Body of pancreas (tissue), 4 donors: ENCODE measurements around the gene PHACTR3. TPM values are rescaled to one million over a fixed set of nuclear protein-coding genes. Genes with fewer than 3 reads are reported as not detected.

Experiments
- ATAC-seq: fragments of 150-250 bp; one replicate; pipeline ENCODE4 v1.9.1; 2016
- DNase-seq, 4 donors: peaks; one replicate each; pipeline ENCODE4 v3.0.0-alpha.2; 2019
- H3K27ac ChIP-seq, 4 donors: fragments of 200-600 bp; sonication (generic); 1 replicate in 3 of 4; 2 replicates in 1 of 4; pipeline versions ENCODE4 v1.5.1 to v1.6.1; 2016 to 2019; ENCODE audit warnings: mild to moderate bottlenecking in 1 of 4, mixed read lengths in 1 of 4, moderate library complexity in 1 of 4
- H3K27me3 ChIP-seq, 2 donors: fragments of 200-600 bp; sonication (generic); one replicate each; pipeline ENCODE4 v1.6.0; 2016; ENCODE audit warnings: mild to moderate bottlenecking in 1 of 2
- H3K36me3 ChIP-seq, 2 donors: fragments of 200-600 bp; sonication (generic); replicated peaks in 1 of 2; 2 replicates each; pipeline ENCODE4 v1.5.1; 2016; ENCODE audit warnings: low read depth in 2 of 2; ENCODE audit not compliant: insufficient read depth in 1 of 2
- H3K4me1 ChIP-seq: fragments of 200-600 bp; sonication (generic); one replicate; pipeline ENCODE4 v1.6.0; 2016
- H3K4me3 ChIP-seq, 2 donors: fragments of 200-600 bp; sonication (generic); 1 replicate in 1 of 2; 2 replicates in 1 of 2; pipeline ENCODE4 v1.5.1; 2016 to 2019
- H3K9me3 ChIP-seq, 3 donors: fragments of 200-600 bp; sonication (generic); 1 replicate in 2 of 3; 2 replicates in 1 of 3; pipeline ENCODE4 v1.5.1; 2016
- POLR2A ChIP-seq, 3 donors: fragments of 450-650 bp; IDR thresholded peaks; one replicate each; pipeline ENCODE4 v1.6.1; 2016; ENCODE audit warnings: antibody characterized with exemption in 3 of 3, mild to moderate bottlenecking in 2 of 3
- WGBS, 2 donors: methylation state at CpG; one replicate each; pipeline ENCODE4 v1.1.5; 2017; 5-methylcytosine and 5-hydroxymethylcytosine counted together
- intact Hi-C: fragments of 100-400 bp; cut with DNase I; formaldehyde crosslinking; loops from one replicate; pipeline ENCODE4 v1.15.1; 2023
- total RNA-seq, 2 donors: library from RNA; depleted of rRNA; stranded (reverse); fragments of >200 nt; gene quantifications; one replicate each; pipeline ENCODE4 v1.1.0, GENCODE V29; 2016
- TF ChIP-seq, protein P1 (sequence below), 7 experiments: fragments of 450-650 bp in 4 of 7; fragments of 200-600 bp in 3 of 7; sonication (generic) in 3 of 7; IDR thresholded peaks; one replicate each; pipeline ENCODE4 v1.5.1; 2016 to 2019; ENCODE audit warnings: antibody characterized with exemption in 7 of 7

The PHACTR3 gene
- total RNA-seq, 2 donors from 2014 or later, result 0.52 to 0.66 TPM

DNA sequence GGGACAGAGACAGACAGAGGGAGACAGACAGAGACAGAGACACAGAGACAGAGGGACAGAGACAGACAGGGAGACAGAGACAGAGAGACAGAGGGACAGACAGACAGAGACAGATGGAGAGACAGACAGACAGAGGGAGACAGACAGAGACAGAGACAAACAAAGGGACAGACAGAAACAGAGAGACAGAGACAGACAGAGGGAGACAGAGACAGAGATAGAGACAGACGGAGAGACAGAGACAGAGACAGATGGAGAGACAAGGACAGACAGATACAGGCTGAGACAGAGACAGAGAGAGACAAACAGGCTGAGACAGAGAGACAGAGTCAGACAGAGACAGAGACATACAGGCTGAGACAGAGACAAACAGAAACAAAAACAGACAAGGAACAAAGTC, 39.4 kb upstream of the PHACTR3 start:
- H3K4me3 ChIP-seq, result no peak overlapping the region
- no peak overlapping the region for H3K27ac ChIP-seq
- no peak for DNase-seq
- no peaks in the 10 kb centered on the region for H3K27me3 ChIP-seq
- intact Hi-C loops, result no loop called here
- no peak for ATAC-seq
- H3K36me3 ChIP-seq, result no peaks in the 10 kb centered on the region
- TF ChIP-seq POLR2A (IDR thresholded peaks at IDR 0.05), result no peak
- TF ChIP-seq, protein P1, sequence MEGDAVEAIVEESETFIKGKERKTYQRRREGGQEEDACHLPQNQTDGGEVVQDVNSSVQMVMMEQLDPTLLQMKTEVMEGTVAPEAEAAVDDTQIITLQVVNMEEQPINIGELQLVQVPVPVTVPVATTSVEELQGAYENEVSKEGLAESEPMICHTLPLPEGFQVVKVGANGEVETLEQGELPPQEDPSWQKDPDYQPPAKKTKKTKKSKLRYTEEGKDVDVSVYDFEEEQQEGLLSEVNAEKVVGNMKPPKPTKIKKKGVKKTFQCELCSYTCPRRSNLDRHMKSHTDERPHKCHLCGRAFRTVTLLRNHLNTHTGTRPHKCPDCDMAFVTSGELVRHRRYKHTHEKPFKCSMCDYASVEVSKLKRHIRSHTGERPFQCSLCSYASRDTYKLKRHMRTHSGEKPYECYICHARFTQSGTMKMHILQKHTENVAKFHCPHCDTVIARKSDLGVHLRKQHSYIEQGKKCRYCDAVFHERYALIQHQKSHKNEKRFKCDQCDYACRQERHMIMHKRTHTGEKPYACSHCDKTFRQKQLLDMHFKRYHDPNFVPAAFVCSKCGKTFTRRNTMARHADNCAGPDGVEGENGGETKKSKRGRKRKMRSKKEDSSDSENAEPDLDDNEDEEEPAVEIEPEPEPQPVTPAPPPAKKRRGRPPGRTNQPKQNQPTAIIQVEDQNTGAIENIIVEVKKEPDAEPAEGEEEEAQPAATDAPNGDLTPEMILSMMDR (IDR thresholded peaks at IDR 0.05), result no peak
- H3K9me3 ChIP-seq, result no peaks in the 10 kb centered on the region
- H3K4me1 ChIP-seq, result no peaks in the 10 kb centered on the region
- 40 to 47% methylated on average over 1 of the region's 1 CpG for WGBS, 2 donors

DNA sequence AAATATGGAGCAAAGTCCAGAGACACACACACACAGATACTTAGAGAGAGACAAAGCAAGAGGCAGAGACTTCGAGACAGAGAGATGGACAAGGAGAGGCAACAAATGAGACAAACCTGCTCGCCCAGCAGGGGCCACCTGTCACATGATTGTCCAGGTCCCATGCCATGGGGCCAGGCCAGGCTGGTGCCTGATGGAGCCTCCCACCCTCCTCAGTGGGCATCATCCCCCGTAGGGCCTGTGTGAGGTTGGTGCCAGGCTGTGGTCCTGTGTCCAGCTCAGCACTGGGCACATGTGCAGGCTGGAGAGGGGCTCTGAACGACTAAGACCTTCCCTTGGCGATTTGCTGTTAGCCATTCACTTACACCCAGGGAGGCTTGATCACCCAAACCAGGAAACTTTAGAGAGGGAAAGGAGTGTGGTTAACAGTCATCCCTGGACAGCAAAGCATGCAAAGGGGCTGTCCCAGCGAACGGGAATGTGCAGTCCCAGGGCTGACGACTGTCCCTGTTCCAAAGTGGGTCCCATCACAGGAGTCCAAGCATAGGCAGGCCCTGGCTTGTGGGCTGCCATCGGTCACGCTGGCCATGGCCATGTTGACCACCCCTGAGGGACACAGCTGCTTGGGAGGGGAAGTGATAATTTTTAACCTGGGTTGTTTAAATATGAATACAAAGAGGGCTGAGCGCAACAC, 38.4 kb upstream of the PHACTR3 start:
- DNase-seq (no peak), ATAC-seq (no peak)
- intact Hi-C loops, result no loop called here
- no peaks in the 10 kb centered on the region for H3K9me3 ChIP-seq
- H3K36me3 ChIP-seq, result no peaks in the 10 kb centered on the region
- TF ChIP-seq, protein P1 (IDR thresholded peaks at IDR 0.05), result no peak
- no peak for TF ChIP-seq POLR2A (IDR thresholded peaks at IDR 0.05)
- H3K27ac ChIP-seq, result no peak overlapping the region
- WGBS, 2 donors, result 67 to 71% methylated on average over 8 to 11 of the region's 11 CpGs
- no peak overlapping the region for H3K4me3 ChIP-seq
- H3K4me1 ChIP-seq, result no peaks in the 10 kb centered on the region
- no peaks in the 10 kb centered on the region for H3K27me3 ChIP-seq

- Histone ChIP-seq H3K4me3 (no peak overlapping the region), H3K36me3 (no peaks in the 10 kb centered on the region), H3K27me3 (peaks cover 0 to under 1% of the 10 kb centered on the region in 2 donors), H3K9me3 (no peaks in the 10 kb centered on the region), H3K4me1 (peaks cover 3% of the 10 kb centered on the region), H3K27ac (no peak overlapping the region)
- WGBS, 2 donors, result 69 to 74% methylated on average over 21 to 23 of the region's 23 CpGs
- no peak for TF ChIP-seq POLR2A (IDR thresholded peaks at IDR 0.05)
- TF ChIP-seq, protein P1 (IDR thresholded peaks at IDR 0.05), result no peak
- DNase-seq (no peak), ATAC-seq (no peak)
- intact Hi-C loops, result no loop called here
Observed at GRCh38 chr20:59566631-59567524, 37.5 kb upstream of the PHACTR3 start.

- intact Hi-C loops, result no loop called here
Observed at GRCh38 chr20:59567585-59568508, 36.5 kb upstream of the PHACTR3 start.

More at GRCh38 chr20:59567585-59568508, 36.5 kb upstream of the PHACTR3 start:
- Histone ChIP-seq H3K9me3 (no peaks in the 10 kb centered on the region), H3K4me1 (peaks cover 5% of the 10 kb centered on the region), H3K27me3 (peaks cover 0 to 3% of the 10 kb centered on the region in 2 donors), H3K27ac (no peak overlapping the region), H3K4me3 (no peak overlapping the region), H3K36me3 (no peaks in the 10 kb centered on the region)
- DNase-seq, result no peak
- WGBS, 2 donors, result 54 to 65% methylated on average over 16 to 19 of the region's 19 CpGs
- no peak for ATAC-seq
- TF ChIP-seq, protein P1 (IDR thresholded peaks at IDR 0.05), result no peak
- no peak for TF ChIP-seq POLR2A (IDR thresholded peaks at IDR 0.05)
